Measurements from ENCODE around the gene GSKIP. TPM values are rescaled to one million over a fixed set of nuclear protein-coding genes. Genes with fewer than 3 reads are reported as not detected.

GSKIP gene
- total RNA-seq, 2 donors from 2014 or later, result 15.2 to 25.5 TPM

DNA sequence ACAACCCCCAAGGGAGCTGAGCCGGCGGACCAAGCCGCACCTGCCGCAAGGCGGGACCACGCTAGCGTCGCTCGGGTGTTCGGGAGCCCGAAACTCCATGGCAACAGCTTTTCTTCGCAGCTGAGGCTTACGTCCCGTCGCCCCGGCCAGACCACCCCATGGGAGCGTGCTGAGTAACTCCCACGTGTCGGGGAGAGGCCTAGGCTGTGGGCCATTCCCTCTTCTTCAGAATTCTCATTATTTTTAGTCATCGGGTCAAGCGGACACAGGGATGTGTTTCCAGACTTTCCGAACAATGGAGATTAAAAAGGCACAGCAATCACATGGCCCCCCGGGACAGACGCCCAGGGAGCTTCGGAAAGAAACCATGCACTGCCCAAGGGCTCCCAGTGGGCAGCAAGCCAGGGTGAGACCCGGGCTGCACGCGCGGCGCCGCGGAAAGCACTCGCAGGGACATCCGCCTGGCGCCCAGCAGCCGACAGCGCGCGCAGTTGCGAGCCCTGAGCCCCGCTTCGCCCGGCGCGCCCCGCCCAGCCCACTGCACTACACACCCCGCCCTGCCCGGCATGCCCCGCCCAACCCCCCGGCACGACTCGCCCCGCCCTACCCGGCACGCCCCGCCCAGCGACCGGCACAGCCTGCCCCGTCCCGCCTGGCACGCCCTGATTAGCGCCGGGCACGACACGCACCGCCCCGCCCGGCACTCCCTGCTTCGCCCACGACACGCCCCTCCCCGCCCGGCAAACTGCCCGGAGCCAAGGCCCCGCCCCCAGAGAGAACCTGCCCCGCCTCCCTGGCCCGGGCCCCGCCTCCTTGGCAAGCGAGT lies 28.2 kb downstream of the GSKIP start:
- Mint-ChIP-seq H3K27me3 (peaks cover 5 to 8% of the 10 kb centered on the region in 2 donors), H3K9me3 (no peaks in the 10 kb centered on the region), H3K36me3 (no peaks in the 10 kb centered on the region), H3K4me3 (peak overlapping the region; percentile 92), H3K27ac (peak overlapping the region; percentile 58 to 67), H3K4me1 (ENCODE audit: low read depth in 2 of 2) (peaks cover 0 to 2% of the 10 kb centered on the region in 2 donors)
- DNase-seq (ENCODE audit: low spot score) (peak; percentile 99), ATAC-seq (peak; percentile 99)

DNA sequence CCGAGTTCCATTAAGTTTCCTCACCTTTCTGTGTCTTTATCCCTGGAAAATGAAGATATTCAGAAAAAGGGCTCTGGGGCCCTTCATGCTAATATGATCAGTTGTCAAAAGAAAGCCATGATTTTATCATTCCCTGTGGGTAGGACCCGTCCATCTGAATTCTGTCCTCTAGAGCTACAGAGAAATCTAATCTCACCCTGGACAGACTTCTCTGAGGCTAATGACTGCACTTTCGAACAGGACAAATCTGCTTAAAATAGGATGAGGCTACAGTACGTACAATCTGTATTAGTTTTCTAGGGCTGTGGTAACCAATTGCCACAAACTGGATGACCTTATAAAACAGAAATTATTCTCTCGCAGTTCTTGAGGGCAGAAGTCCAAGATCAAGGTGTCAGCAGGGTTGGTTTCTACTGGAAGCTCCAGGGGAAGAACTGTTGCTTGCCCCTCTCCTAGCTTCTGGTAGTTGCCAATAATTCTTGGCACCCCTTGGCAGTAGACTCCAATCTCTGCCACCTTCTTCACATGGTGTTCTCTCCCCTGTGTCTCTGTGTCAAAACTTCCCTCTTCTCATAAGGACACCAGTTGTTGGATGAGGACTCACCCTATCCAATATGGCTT lies 29.9 kb downstream of the GSKIP start:
- H3K9me3 Mint-ChIP-seq, result no peaks in the 10 kb centered on the region
- peak overlapping the region; percentile 92 for H3K4me3 Mint-ChIP-seq
- H3K27me3 Mint-ChIP-seq, result peaks cover 8% of the 10 kb centered on the region in 2 donors
- H3K36me3 Mint-ChIP-seq, result no peaks in the 10 kb centered on the region
- DNase-seq (ENCODE audit: low spot score) (no peak), ATAC-seq (no peak)
- peaks cover 0 to 2% of the 10 kb centered on the region in 2 donors for H3K4me1 Mint-ChIP-seq (ENCODE audit: low read depth in 2 of 2)
- H3K27ac Mint-ChIP-seq, result no peak overlapping the region

DNA sequence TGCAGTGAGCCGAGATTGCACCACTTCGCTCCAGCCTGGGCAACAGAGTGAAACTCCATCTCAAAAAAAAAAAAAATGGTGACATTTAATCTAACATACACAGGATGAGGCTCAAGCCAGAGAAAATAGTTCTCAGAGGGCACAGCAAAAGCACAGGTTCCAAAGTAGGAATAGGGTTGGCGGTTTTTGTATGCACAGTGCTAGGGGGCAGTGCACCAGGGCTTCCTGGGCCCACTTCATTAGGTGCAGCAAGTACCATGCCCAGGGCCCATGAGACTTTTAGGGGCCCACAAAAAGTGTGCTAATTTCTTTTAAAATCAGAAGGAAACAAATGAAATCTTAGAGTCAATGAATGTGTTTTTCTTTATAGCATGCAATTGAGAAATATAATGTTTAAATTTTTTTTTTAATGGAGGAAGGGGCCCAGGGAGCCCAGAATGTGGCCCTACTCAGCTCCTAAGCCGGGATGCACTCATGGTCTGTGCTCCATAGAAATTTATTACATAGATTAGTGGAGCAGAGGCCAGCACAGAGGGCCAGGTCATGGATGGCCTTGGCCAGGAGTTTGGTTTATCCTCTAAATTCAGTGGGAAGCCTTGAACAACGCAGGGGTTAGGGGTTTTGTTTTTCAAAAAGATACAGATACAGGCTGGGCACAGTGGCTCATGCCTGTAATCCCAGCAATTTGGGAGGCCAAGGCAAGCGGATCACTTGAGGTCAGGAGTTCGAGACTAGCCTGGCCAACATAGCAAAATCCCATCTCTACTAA lies 30.9 kb downstream of the GSKIP start:
- H3K9me3 Mint-ChIP-seq, result no peaks in the 10 kb centered on the region
- H3K4me3 Mint-ChIP-seq, result no peak overlapping the region
- DNase-seq (ENCODE audit: low spot score) (no peak), ATAC-seq (no peak)
- H3K27me3 Mint-ChIP-seq, result peaks cover 13 to 14% of the 10 kb centered on the region in 2 donors
- H3K4me1 Mint-ChIP-seq (ENCODE audit: low read depth in 2 of 2), result peaks cover 0 to 2% of the 10 kb centered on the region in 2 donors
- H3K27ac Mint-ChIP-seq, result no peak overlapping the region
- H3K36me3 Mint-ChIP-seq, result no peaks in the 10 kb centered on the region

DNA sequence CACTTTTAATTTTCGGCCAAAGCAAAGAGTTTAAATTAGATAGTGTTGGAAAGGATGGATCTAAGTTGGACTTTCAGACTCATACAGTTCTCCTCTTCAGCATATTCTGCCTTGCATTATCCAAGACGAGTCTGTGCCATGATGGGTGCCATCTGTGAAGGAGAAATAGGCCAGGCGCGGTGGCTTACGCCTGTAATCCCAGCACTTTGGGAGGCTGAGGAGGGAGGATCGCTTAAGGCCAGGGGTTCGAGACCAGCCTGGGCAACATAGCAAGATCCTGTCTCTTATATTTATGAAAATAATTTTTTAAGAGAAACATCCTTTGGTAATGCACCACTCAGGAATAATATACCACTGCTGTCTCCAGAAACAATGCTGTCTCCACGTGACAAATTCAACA lies 35.1 kb downstream of the GSKIP start:
- Mint-ChIP-seq H3K27ac (no peak overlapping the region), H3K27me3 (peaks cover 28 to 41% of the 10 kb centered on the region in 2 donors), H3K4me3 (no peak overlapping the region), H3K9me3 (no peaks in the 10 kb centered on the region), H3K36me3 (no peaks in the 10 kb centered on the region), H3K4me1 (ENCODE audit: low read depth in 2 of 2) (no peaks in the 10 kb centered on the region)
- no peak for DNase-seq (ENCODE audit: low spot score)
- no peak for ATAC-seq

DNA sequence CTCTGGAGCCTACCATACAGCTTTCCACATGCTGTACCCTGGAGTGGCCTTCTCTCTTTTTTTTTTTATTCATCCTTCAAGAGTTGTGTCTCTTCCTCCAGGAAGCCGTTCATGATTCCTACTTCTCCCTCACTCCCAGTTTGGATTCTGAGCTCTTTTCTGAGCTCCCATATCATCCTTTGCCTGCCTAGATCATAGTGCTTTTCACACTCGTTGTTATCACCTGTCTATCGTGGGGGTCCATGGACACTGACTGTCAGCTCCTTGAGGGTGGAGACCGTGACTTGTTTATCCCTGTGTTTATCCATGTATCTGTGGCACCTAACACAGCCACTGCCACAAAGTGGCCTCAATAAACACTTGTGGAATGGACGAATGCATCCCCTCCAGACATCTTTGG lies 35.6 kb downstream of the GSKIP start:
- DNase-seq (ENCODE audit: low spot score) (no peak), ATAC-seq (no peak)
- Mint-ChIP-seq H3K27me3 (peaks cover 28 to 41% of the 10 kb centered on the region in 2 donors), H3K27ac (no peak overlapping the region), H3K4me3 (no peak overlapping the region), H3K9me3 (no peaks in the 10 kb centered on the region), H3K4me1 (ENCODE audit: low read depth in 2 of 2) (no peaks in the 10 kb centered on the region), H3K36me3 (no peaks in the 10 kb centered on the region)

DNA sequence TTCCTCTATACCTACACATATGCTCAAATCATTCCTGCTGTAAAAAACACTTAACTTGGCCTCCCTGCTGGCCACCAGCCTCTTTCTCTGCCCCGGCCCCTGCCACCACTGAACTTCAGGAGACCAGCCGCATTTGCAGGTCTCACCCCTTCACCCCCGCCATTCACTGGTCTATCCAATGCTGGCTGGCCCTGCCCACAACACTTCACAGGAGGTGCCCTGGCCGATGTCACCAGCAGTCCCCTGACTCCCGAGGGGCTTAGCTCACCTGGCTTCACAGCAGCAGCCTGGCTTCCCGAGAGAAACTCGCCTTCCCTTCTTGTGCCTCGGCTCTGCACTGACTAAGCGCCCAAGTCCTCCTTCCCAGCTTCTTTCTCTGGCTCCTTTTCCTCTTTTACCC lies 36.1 kb downstream of the GSKIP start:
- no peaks in the 10 kb centered on the region for H3K36me3 Mint-ChIP-seq
- no peak overlapping the region for H3K4me3 Mint-ChIP-seq
- H3K4me1 Mint-ChIP-seq (ENCODE audit: low read depth in 2 of 2), result no peaks in the 10 kb centered on the region
- no peak overlapping the region for H3K27ac Mint-ChIP-seq
- ATAC-seq, result no peak
- no peaks in the 10 kb centered on the region for H3K9me3 Mint-ChIP-seq
- DNase-seq (ENCODE audit: low spot score), result no peak
- peaks cover 28 to 41% of the 10 kb centered on the region in 2 donors for H3K27me3 Mint-ChIP-seq

DNA sequence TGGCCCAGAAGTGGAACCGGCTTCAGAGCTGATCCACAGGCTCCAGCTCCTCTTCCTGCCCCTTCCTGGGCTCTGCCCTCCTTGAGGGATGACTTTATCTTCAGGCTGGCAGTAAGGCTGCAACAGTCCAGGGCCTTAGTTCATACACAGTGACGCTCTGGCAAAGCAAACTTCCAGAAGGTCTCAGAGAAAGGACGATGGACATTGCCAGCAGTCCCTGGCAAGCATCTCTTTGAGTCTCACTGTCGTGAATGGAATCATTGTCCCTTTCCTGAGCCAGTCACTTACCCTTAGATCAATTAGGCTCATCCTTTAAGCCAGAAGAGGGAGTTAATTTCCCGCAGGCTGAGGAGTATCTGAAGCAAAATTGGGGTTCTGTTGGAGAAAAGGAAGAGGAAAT lies 37.2 kb downstream of the GSKIP start:
- Mint-ChIP-seq H3K27ac (no peak overlapping the region), H3K36me3 (no peaks in the 10 kb centered on the region), H3K9me3 (no peaks in the 10 kb centered on the region)

DNA sequence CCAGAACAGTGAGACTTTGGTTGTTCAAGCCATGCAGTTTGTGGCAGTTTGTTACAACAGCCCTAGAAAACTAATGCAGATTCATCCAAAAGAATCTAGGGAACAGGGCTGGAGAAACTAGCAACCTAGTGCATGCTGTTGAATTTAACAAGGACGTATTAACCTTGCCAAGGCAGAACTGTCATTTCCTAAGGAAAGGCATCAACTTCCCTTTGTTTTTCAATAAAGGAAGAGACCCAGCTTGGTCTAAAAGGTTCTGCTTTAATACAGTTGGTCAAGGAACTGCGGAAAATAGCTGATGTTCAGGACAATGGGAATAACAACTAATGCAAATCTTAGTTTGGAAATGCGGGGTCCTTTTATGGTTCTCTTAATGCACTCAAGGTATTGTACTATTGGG lies 40.1 kb downstream of the GSKIP start:
- no peaks in the 10 kb centered on the region for H3K9me3 Mint-ChIP-seq
- no peak for ATAC-seq
- peaks cover 20 to 40% of the 10 kb centered on the region in 2 donors for H3K27me3 Mint-ChIP-seq
- H3K4me3 Mint-ChIP-seq, result no peak overlapping the region
- no peaks in the 10 kb centered on the region for H3K36me3 Mint-ChIP-seq
- H3K27ac Mint-ChIP-seq, result no peak overlapping the region
- no peaks in the 10 kb centered on the region for H3K4me1 Mint-ChIP-seq (ENCODE audit: low read depth in 2 of 2)
- DNase-seq (ENCODE audit: low spot score), result no peak

More for the DNA sequence above, 37.2 kb downstream of the GSKIP start:
- Mint-ChIP-seq H3K4me3 (no peak overlapping the region), H3K4me1 (ENCODE audit: low read depth in 2 of 2) (no peaks in the 10 kb centered on the region), H3K27me3 (peaks cover 23 to 37% of the 10 kb centered on the region in 2 donors)
- DNase-seq (ENCODE audit: low spot score) (no peak), ATAC-seq (no peak)

DNA sequence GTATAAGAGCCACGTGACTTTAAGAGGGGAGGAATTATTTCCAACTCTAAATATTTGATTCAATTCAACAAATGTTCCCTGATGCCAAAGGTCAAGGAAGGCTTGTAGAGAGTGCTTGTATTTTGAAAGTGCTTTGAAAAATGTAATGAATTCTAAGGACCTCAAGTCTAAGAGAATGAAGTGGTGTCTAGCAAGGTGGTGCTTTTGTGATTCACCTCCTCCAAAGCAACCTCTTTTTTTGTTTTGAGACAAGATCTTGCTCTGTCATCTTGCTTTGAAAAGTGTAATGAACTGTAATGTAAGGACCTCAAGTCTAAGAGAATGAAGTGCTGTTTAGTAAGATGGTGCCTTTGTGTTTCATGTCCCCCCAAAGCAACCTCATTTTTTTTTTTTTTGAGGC lies 42.4 kb downstream of the GSKIP start:
- Mint-ChIP-seq H3K27ac (no peak overlapping the region), H3K9me3 (no peaks in the 10 kb centered on the region), H3K36me3 (no peaks in the 10 kb centered on the region), H3K27me3 (peaks cover 9 to 20% of the 10 kb centered on the region in 2 donors), H3K4me1 (ENCODE audit: low read depth in 2 of 2) (no peaks in the 10 kb centered on the region), H3K4me3 (no peak overlapping the region)
- DNase-seq (ENCODE audit: low spot score) (no peak), ATAC-seq (no peak)

DNA sequence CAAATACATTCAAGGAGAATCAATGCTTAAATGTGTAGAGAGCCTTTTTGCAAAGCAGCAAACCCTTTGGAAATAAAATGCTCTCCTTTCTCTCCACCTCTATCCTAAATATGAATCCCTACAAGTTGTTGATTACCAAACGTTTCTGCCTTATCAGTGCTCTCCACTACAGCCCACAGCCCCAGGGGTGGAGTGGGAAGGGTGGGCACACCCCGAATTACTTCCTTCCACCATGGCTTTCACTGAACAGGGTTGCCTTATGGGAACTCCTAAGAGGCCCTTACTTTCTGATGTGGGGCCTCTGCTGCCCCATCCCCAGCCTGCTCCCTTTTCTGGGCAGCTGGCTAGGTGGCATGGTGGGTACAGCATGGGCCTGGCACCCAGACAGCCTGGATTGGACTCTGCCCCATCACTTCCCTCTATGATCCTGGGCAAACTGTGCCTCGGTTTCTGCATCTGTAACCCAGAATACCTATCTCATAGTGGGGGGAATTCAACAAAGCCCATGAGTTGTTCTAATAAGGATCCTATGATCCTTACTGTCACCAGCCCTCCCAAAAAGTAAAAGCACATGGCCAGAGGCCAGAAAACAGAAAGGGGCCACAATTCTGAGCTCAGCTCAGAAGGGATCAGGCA lies 44.7 kb downstream of the GSKIP start:
- Mint-ChIP-seq H3K4me1 (ENCODE audit: low read depth in 2 of 2) (no peaks in the 10 kb centered on the region), H3K4me3 (no peak overlapping the region), H3K9me3 (no peaks in the 10 kb centered on the region), H3K27me3 (peaks cover 2 to 7% of the 10 kb centered on the region in 2 donors), H3K27ac (no peak overlapping the region), H3K36me3 (no peaks in the 10 kb centered on the region)
- no peak for ATAC-seq
- no peak for DNase-seq (ENCODE audit: low spot score)

DNA sequence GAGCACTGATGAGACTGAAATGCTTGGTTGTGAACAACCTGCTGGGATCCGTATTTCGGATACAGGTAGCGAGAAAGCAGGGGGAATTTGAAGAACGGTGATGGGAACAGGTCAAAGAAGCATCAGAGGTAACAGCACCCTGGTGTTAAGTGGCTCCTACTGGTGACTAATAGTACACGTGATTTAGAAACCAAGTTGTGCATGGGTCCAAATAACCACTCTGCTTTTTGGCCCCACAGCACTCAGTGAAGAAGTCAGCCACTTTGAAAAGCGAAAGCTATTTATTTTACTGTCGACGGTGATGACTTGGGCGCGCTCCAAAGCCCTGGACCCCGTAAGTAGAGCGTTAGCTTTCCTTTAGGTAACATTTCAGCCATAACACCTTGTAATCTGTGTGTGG lies 45.3 kb downstream of the GSKIP start:
- Mint-ChIP-seq H3K27ac (no peak overlapping the region), H3K27me3 (peaks cover 4 to 12% of the 10 kb centered on the region in 2 donors), H3K4me3 (no peak overlapping the region), H3K4me1 (ENCODE audit: low read depth in 2 of 2) (no peaks in the 10 kb centered on the region), H3K9me3 (no peaks in the 10 kb centered on the region), H3K36me3 (no peaks in the 10 kb centered on the region)
- ATAC-seq (no peak), DNase-seq (ENCODE audit: low spot score) (no peak)

DNA sequence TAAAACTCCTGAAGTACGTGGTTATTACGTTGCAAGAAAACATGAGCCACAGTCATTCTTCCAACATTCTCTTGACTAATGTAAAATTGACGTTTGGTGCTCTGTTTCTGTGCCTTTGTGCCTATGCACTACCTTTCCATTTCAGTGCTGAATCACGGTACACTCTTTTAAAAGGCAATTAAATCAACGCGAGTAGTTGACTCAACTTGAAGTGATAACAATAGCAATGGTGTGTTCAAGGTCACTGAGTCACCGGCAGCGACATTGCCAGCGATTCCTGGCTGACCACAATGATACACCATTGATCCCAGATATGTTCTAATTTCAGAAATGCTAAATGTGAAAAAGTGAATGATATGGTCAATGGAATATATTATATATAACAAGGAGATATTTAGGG lies 46.4 kb downstream of the GSKIP start:
- Mint-ChIP-seq H3K27ac (no peak overlapping the region), H3K4me3 (no peak overlapping the region), H3K27me3 (peaks cover 6 to 17% of the 10 kb centered on the region in 2 donors), H3K36me3 (no peaks in the 10 kb centered on the region), H3K9me3 (no peaks in the 10 kb centered on the region), H3K4me1 (ENCODE audit: low read depth in 2 of 2) (no peaks in the 10 kb centered on the region)
- DNase-seq (ENCODE audit: low spot score), result no peak
- no peak for ATAC-seq

DNA sequence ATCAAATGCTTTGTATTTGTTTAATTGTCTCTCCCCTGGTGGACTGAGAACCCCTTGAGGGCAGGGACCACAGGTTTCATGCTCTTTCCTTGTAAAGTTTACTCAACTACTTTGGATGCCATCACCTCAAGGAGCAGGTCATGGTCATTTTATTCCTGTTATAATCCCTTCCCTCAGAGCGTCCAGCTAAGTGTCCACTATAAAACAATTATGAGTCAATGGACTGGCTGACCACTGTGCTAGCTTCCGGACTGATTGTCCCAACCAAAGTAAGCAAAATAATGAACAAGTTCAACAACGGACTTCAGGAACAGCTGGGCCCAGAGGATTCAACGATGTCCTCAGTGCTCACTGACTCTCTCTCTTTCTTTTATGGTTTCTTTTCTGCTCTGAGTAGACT lies 46.8 kb downstream of the GSKIP start:
- Mint-ChIP-seq H3K27ac (no peak overlapping the region), H3K4me3 (no peak overlapping the region), H3K36me3 (no peaks in the 10 kb centered on the region), H3K9me3 (no peaks in the 10 kb centered on the region), H3K4me1 (ENCODE audit: low read depth in 2 of 2) (no peaks in the 10 kb centered on the region), H3K27me3 (peaks cover 6 to 17% of the 10 kb centered on the region in 2 donors)
- DNase-seq (ENCODE audit: low spot score), result no peak
- no peak for ATAC-seq

Measured in natural killer cell treated with Interleukin-12 subunit alpha and Interleukin-12 subunit beta and Interleukin-15 and Interleukin-18, amount 100 ng/mL, for 72 hours (primary cell).